Measurements from ENCODE around the gene CHD9.
A peak's percentile ranks its signal among the peaks of the same experiment; 100 is the strongest.
"Not testable (repeated sequence)": the region's sequence is repeated elsewhere in the genome, so short reads cannot be mapped to it uniquely, and the experiment has no call there.

CHD9 gene

GRCh38 chr16:53075461-53075860, 20.7 kb downstream of the CHD9 start:
- DNase-seq, result not testable (repeated sequence)

- DNase-seq, result no peak
Observed at GRCh38 chr16:53078247-53078646, 23.5 kb downstream of the CHD9 start.

- no peak for DNase-seq
Observed at GRCh38 chr16:53078765-53079485, 24.1 kb downstream of the CHD9 start.

- DNase-seq, result no peak
Observed at GRCh38 chr16:53080345-53081031, 25.7 kb downstream of the CHD9 start.

- no peak for DNase-seq
Observed at GRCh38 chr16:53081032-53081424, 26.2 kb downstream of the CHD9 start.

DNA sequence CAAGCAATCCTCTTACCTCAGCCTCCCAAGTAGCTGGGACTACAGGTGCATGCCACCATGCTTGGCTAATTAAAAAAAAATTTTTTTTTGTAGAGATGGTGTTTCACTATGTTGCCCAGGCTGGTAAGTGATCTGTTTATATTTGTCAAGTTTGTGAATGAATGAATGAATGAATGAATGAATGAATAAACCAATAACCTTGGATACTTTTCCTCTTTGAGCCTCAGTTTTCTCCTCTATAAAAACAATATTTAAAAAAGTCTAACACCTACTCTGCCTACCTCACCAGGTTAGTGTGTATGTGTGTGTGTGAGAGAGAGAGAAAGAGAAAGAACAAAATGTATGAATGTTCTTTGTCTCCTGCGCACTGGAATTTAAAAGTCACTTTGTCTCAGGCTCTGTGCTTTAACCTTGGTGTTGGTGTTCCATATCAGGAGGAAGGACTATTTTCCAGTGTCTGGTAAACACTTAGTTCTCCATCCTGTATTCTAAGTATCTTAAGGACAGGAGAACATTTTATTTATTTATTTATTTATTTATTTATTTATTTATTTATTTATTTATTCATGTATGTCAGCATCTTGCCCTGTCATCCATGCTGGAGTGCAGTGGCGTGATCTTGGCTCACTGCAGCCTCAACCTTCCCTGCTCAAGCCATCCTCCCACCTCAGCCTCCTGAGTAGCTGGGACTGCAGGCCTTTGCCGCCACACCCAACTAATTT, 27.1 kb downstream of the CHD9 start:
- DNase-seq, result no peak

- no peak for DNase-seq
Observed at GRCh38 chr16:53082509-53082908, 27.7 kb downstream of the CHD9 start.

DNA sequence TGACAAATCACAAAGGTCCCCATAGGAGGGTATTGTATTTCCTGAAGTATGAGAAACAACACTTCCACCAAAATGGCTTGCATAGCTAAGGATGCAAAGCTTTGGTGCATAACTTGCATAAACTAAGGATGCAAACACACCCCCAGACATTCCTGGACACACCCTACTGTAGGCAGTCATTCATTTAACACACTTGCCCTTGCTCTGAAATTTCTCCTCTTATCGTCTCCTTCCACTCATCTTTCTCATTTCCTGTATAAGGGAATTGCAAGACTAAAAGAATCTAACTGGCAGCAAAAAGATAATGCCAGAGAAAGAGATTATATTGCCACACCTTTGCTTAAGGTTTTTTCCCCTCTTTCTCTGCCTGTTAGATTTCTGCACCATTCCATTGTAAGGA, 28.3 kb downstream of the CHD9 start:
- no peak for DNase-seq

- no peak for DNase-seq
Observed at GRCh38 chr16:53084141-53084541, 29.4 kb downstream of the CHD9 start.

DNA sequence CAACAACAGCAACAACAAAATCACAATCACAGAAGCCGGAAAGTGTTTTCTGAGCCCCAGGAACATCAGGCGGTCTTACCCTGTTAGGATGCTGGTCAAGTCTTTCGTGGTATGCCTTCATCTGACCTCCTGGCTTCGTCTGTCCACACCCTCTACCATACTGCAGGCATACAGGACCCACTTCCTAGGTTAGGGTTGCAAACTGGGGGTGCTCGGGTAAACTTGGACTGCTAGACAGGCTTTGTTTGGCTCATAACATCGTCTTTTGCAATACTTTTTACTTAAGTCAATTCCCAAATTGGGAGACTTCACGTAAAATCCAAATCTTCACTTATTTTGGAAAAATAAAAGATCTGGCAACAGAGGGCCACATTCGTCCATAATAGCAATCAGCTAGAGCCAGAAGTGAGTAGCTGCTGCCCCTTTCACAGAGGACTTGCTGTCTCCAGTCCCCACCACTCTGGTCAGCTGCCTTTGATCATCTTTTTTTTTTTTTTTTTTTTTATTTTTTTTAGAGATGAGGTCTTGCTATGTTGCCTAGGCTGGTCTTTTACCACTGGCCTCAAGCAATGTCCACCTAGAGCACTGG, 30.0 kb downstream of the CHD9 start:
- no peak for DNase-seq

- no peak for DNase-seq
Observed at GRCh38 chr16:53085369-53085843, 30.6 kb downstream of the CHD9 start.

DNA sequence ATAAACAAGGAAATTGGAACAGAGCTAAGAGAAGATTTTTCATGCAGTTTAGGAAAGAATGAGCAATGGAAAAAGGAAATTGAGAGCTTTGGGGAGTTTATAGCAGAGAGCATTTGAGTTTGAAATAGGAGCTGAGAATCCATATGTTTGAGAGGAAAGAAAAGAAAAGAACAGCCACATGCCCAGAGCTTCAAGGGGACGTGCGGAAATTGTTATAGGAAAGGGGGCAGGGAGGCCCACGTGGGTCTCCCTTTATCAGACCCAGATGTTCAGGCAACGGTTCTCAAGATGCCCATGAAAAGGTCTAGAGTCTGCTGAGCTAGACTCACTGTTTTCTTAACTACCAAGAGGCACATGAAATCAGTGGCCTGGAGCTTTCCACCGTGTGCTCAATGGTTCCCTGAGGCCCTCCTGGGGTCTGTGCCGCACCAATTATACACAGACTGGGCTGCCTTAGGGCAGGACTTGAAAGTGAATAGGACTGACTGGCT, 31.2 kb downstream of the CHD9 start:
- DNase-seq, result no peak

DNA sequence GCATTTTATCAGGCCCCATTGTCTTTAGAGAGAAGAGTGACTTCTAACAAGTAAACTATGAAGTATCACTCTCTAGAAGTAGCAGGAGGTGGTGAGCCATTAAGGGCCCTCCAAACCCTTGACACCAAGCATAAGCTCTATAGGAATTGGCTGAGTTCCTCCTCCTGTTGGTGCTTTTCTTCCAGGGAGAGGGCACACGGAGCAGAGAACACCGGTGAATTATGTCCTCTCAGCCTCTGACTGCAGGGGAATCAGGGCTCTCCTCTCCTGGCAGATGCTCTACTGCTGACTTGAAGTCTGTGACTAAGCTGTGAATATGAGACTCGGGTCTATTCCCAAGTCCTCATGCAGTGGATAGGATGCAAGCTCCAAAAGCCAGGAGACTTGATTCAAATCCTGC, 32.3 kb downstream of the CHD9 start:
- DNase-seq, result no peak

DNA sequence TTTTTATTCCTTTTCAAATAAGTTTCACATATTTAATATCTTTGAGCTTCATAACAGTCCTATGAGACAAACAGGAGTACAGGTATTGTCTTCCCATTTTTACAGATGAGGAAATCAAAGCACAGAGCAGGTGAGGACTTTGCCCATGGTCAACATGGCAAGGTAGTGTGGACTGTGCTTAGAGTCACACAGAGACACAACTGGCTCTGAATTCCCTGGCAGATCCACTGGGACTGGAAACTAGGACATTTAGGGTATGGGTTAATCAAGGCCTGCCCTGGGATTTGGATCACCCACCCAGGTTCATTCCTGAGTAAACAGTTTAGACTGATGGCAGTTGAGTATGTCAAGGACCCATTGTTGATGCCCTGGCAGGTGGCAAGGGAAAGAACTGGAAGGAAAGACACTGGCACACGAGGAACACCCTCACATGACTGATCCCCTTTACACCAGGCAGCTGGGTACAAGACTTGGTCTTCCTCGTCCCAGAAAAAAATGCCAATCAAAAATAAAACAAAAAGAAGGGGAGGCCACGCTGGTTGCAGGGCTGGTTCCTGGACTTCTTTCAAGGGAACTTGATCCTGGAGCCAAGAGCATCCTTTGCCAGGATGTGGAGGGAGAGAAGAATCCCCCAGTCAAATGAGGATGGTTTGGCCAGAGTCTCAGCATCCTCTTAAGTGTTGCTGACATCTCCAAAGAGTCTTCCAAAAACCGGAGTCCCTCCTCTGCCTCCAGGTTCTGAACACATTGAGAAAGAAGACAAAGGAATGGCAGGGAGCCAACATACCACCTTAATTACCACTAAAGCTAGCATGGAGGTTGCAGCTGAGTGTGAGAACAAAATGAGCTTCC, 34.9 kb downstream of the CHD9 start:
- DNase-seq, result no peak

- no peak for DNase-seq
Observed at GRCh38 chr16:53090286-53090590, 35.4 kb downstream of the CHD9 start.

DNA sequence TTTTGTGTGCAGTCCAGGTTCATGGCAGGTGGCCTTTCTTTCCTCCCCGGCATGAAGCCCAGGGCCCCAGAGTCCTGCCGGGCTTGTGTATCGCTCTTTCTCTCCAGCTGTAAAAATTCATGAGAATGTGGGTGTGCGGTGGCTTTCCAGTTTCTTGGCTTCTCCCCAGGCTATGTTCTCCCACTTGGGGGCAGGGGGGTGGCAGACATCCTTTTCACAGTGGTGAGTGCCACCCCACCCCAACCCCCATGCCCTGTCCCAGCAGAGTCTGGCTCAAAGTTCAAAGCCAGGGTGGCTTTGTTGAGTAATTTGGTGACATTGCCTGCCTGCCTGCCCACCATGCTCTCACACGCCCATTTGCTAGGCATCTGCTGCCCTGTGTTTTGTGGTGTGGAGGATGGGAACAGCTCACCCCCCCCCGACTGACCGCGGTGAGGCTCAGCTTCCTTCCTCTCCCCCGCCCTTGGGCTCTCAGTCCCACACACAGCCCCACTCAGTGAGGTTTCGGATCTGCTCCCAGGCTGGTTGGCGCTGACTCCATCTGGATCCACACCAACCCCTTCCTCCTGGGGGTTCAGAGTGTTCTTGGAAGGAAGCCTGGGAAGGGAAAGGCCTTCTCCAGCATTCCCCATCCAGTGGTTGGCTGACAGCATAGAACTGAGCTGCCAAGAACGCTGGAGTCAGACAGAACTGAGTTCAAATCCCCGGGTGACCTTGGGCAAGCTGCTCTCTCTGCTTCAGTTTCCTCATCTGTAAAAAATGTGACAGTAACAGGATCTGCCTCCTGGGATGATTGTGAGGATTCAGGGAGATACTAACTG, 36.0 kb downstream of the CHD9 start:
- no peak for DNase-seq

DNA sequence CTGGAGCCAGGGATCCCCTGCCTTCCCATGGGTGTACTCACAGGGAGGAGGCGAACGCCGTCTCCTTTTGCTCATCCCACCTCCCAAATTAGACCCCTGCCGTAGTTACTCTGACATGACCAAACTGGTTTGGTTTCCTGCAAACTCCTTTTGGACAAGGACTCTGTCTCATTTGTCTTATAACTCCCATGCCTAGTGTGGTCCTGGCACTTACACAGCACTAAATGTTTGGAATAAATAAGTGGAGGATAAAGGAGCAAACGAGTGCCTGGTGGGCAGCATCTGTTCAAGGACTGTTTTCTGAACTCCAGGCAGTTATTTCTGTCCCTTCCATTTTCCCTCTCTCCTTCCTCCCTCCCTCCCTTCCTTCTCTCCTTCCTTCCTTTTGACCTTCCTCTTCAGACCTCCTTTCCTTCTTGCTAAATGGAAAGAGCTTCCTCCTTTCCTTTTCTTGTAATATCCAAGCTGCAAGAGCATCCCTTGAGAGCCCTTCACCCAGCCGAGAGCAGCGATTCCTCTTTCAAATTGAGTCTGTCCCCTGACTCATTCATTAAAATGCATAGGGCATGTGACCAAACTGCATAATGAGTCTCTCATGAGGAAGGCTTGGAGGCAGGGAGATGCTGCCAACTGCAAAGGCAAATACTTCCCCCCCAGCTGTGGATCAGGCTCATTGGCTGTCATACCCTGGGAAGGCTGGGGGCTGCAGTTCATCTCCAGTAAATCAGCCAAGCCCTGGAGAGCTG, 36.8 kb downstream of the CHD9 start:
- no peak for DNase-seq

- DNase-seq, result no peak
Observed at GRCh38 chr16:53092284-53092683, 37.5 kb downstream of the CHD9 start.

DNA sequence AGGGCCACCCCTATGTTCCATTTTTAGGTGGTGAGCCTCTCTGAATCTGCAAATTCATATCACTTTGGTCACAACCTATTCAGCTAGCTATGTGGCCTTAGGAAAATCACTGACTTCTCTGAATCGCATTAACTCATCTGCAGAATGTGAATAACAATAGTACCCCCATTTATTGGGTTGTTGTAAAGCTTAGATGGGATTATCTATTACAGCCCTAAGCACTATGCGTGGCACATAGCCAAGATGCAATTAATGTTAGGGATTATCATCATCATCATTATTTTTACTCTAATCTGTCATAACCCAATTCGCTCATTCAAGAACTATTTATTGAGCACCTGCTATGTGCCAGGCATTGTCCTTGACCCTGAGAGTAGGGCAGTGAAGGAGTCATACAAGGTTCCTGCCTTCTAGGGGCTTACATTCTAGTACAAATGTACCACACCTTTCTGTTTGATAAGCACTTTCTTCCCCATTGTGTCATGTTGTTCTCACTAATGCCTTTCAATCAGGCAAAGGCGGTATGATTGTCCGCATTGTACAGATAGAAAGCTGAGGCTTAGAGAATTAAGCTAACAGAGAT, 38.5 kb downstream of the CHD9 start:
- DNase-seq, result no peak

DNA sequence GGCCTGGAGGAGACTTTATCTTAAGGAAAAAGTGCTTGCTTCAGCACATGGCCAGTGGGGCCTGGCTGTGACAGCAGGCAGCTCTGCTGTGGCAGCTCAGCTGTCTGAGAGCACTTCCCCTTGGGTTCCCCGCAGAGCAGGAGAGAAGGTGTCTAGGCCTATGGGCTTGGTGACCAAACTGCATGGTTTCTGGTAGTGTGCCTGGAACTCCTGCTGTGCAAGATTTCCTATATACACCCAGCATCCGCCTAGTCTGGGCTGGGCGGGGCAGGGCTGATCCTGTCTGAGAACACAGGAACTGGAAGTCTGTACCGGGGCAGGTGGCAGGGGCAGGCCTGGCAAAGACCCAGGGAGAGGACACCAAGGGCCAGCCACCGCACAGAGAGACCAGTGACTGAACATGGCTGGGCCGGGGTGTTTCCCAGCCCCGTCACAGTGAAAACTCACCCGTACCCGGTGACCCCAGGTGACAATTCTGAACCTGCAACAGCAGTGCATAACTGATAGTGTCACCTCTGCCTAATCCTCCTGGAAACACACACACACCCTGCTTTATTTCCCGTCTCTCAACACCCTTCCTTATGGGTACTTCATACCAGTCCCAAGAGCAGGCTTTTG, 39.3 kb downstream of the CHD9 start:
- peak; percentile 22 for DNase-seq
